ENCODE data around the gene PPIB. TPM values are rescaled to one million over a fixed set of nuclear protein-coding genes. Genes with fewer than 3 reads are reported as not detected.
A peak's percentile ranks its signal among the peaks of the same experiment; 100 is the strongest.

Gene PPIB
- total RNA-seq (2014; rRNA removed; shearing (Covaris generic)), result 814 and 1,026 TPM in 2 replicates

GRCh38 chr15:64162869-64163658 lies at the start of gene PPIB:
TSS of gene PPIB (minus strand) at chr15:64163022. CDS start at chr15:64162986, 36 bp downstream.
- DNase-seq (ENCODE audit: low read depth), result peak; percentile 97

DNA sequence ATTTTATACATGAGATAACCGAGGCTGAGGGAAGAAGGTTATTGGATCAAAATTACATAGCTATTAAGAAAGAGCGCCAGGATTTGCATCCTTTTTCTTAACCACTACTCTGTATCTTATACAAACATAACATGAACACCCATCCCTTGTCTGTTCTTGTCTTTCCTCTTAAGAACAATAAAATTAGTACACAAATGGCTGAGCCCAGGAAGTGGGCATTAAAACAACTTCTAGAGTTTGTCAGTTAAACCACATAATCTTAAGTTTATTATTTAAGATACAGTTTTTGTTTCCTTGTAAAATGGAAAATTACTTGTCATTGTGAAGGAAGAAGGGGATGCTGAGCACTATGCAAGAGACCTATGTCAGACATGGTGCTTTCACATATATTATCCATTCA lies 48.9 kb upstream of the PPIB start:
- no peak for DNase-seq (ENCODE audit: low read depth)

DNA sequence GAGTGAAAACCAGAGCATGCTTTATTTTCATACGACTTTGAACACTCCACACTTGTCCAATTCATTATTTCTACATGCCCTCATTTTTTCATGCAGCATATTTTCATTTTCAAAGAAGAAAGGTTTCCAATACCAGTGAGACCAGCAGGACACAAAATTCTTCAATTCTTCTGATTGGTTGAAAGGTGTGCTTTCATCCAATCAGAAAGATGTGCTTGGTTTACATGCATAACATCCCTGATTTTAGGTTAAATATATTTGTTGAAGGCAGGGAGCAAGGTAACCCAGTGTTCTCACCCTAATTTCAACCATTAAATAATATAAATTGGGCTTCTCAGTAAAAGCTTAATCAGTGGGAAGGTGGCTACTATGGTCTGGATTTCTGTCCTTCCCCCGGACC lies 47.5 kb upstream of the PPIB start:
- DNase-seq (ENCODE audit: low read depth), result no peak

DNA sequence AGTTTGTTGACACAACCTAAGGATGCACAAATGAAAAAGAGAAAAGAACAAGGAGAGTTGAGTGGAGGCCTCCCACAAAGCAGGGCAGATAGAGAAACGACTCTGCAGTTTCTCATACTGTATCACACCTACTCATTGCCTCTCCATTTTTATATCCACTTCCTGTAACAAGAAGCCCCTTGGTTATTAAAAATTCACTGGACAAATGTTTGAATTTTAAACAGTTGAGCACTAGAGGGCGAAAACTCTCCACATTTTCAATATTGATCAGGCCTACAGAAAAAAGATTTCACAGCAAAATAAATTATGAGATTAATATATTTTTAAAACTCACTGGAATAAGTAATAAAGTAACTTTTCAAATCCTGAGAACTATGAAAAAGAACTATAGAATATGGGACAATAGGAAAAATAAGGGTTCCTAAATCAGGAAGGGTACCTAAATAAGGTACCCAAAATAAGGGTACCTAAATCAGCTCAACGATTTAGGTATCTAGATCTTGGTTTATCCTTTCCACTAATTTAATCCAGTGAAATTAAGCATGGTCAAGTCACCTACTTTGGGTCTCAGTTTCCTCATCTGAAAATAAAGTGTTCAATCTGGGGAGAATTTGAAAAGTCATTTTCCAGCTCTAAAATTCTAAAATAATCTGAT lies 47.0 kb upstream of the PPIB start:
- DNase-seq (ENCODE audit: low read depth), result peak; percentile 42

GRCh38 chr15:64205202-64205601 lies 42.4 kb upstream of the PPIB start:
- DNase-seq (ENCODE audit: low read depth), result no peak

DNA sequence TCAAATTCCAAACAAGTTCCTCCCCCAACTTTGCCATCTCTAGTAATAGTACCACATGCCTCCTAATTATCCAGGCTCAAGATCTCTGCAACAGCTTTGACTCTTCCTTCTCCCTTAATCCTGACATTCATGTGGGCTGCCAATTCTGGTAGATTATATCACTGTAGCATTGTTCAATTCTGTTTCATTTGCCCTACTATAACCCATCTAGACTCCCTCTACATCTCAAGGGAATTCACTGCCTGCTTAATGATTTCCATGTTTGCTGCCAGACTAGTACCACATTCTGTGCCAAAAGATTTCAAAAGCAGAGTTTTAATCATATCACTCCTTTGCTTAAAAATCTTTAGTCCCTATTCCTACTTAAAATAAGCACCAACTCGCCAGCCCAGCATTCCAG lies 34.6 kb upstream of the PPIB start:
- DNase-seq (ENCODE audit: low read depth), result no peak

DNA sequence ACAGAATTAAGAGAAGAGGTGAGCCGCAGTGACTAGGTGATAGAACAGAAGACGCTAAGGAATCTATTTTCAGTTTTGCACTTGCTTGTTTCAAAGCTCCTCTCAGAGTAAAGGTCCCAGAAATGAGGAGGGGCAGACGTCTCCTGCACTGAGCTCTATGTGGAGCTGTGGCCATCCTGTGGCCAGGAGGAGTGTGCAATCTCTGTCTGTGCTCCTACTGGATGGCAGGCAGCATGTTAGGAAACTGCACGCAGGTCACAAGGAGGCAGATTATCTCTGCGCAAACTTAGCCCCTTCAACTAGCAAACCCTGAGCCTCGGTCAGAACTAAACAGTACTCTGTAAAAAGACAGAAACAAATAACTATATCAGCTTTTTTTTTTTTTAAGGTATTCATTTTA lies 31.1 kb upstream of the PPIB start:
- DNase-seq (ENCODE audit: low read depth), result no peak

DNA sequence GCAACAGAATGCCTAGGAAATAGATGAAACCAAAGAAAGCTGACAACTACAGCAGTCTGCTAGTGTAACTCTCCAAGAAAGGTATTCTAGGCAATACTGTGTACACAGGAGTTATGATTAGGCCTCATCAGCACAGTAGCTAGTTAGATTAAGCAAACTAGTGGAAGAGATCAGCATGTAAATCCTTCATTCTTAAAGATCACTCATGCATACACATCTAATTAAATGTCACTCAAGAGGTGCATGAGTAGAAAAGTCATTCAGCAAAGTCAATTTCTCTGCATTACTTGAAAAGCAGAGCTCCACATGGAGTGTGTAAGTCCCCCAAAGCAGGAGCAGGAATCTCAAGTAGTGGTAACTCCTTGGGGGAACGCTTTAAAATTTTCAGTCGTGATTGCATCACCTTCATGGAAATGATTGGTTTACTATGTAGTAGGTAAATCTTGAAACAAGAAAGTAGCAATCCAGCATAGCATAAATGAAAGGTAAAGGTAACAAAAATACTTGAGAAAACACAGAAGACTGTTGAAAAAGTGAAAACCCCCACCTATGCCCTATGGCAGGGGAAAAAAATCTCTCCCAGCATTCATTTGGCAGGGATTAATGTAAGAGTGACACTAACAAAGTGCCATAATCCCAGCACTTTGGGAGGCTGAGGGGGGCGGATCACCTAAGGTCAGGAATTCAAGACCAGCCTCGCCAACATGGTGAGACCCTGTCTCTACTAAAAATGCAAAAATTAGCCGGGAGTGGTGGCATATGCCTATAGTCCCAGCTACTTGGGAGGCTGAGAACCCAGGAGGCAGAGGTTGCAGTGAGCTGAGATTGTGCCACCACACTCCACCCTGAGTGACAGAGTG lies 29.4 kb upstream of the PPIB start:
- DNase-seq (ENCODE audit: low read depth), result no peak

DNA sequence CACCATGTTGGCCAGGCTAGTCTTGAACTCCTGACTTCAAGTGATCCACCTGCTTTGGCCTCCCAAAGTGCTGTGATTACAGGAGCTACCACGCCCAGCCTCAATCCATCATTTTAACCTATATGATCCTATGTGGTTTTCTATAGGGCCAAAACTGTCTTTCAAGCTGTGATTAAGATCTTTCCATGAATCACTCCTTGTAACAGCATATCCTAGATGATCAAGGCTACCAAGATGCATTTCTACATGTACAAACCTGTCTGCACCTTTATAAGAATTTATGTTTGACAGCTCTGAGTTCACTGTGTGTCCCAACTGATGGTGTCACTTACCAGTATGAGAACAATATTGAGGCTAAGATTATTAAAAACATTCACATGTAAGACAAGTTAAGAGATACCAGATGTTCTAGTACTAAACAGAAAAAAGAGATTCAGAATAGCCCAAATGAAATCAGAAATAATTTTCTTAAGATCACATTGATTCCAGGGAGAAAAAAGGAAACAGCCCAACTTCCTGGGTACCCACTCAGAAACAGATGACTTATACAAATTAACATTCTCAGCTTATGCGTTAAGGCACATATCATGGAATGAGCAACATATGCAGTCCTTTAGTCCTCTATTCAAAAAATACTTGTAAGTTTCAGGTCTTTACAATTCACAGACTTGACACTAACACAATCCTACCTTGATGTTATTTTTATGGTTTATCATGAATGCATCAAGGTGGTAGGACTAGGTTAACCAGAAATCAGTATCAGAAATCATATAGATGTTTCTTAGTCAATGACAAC lies 24.8 kb upstream of the PPIB start:
- no peak for DNase-seq (ENCODE audit: low read depth)

- no peak for DNase-seq (ENCODE audit: low read depth)
These were observed 22.5 kb upstream of the PPIB start for GRCh38 chr15:64185146-64185911.

DNA sequence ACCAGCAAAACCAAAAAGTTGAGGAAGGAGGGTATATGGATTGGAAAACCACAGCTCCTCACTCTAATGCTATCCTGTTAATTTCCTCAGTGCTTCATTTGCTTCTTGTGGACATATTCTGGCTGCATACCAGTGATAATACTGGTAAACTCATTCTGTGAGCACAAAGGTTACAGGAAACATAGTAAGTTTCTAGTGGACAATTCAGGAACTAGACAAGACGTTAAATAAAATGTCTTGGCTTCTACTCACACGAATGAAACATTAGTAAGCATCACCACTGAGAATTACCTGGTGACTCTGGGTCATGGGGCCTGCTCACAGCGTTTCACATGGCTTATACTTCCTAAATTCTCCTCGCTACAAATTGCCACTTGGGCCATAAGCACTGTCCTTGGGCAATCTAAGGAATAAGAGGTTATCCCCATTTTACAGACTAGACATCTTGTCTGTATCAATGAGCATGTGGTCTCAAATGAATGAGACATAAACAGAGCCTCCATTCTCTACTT lies 20.1 kb upstream of the PPIB start:
- no peak for DNase-seq (ENCODE audit: low read depth)

DNA sequence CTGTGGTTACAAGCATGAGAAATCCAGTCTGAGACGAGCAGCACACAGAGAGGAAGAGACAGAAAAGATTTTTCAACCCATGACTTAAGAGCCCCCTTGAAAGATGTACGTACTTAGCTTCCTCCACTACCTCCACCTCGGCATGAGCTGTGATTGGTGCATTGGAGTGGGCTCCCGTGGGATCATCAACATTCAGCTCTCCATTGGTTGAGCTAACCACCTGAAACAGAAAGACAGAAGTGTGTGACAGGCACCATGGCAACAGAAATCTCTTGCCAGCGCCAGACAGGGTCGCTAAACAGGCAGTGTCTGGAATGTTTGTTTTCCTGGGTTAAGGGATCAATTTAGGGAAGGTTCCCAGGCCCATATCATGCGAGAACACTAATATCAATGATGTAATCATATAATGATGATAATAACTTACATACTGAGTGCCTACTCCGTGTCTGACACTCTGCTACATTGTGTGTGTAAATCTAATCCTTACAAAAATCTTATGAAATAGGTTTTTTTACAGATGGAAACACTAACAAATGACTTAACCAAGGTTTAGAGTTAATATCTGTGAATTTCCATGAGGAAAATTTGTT lies 17.5 kb upstream of the PPIB start:
- no peak for DNase-seq (ENCODE audit: low read depth)

DNA sequence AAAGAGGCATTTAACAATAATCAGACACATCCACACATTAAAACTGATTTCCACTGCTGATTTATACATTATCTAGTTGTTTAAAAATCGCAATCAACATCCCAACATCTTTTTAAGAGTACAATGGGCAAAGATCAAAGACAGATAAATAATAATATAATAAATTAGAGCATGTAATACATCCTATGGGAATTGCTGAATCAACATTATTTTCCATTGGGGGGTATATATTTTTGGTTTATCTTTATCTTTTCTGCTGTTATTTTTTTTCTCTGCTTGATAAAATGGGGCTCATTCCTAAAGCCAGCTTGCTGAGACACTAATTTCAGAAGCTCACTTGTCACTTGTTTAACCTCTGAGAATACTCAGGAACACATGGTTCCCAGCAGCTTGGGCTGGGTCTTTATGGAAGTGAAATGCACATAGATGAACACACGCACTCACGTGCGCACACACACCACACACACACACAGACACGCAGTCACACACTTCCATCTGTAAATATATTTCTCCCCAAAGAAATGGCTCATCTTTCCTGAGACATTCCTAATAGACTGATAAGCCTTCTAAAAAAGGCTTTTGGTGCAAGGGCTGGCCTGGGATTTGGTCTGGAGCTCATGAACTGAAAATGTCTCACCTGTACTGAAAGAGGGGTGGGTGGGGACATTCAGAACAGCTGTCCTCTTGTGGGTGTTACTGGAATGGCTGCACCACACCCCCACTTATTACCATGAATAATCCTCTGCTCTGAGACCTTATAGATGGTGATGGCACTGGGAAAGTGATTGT lies 3.5 kb upstream of the PPIB start:
- no peak for DNase-seq (ENCODE audit: low read depth)

DNA sequence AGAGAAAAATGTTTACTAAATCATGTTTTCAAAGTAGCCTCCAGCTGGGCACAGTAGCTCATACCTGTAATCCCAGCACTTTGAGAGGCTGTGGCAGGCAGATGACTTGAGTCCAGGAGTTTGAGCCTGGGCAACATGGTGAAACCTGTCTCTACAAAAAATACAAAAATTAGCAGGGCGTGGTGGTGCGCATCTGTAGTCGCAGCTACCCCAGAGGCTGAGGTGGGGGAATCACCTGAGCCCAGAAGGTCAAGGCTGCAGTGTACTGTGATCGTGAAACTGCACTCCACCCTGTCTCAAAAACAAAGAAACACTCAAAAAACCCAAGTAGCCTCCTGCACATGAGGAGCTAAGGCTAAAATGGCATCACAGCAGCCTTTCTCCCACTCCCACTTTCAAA lies 1.6 kb upstream of the PPIB start:
- DNase-seq (ENCODE audit: low read depth), result no peak

DNA sequence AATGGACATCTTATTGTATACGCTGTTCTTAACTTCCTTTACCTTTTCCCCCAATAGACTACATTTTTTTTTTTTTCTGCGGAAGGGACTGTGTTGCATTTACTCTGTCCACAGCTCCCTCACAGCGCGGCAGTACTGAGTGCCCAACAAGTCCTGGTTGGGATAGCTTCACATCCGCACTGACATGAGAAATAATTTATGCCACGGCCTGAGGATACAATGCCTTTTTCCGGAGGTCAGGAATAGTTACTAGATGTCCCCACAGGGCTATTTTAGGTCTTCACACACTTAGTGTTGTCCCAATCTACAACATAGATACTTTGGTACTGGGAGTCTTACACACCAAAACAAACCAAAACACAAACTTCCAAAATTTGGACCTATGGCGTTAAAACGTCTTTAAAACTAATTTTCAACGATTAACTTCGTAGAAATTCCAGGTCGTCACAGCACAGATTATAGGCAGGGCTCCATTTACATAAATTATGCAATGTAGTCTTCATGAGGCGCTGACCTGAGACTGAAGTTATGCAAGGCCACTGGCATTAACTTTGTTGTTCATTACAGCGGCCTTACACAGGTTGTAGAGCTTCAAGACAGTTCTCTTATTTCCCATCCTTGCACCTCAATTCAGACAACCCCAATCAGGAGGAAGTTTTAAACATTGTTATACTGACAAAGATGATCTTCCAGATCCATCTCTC lies 989 bp upstream of the PPIB start:
- DNase-seq (ENCODE audit: low read depth), result no peak

DNA sequence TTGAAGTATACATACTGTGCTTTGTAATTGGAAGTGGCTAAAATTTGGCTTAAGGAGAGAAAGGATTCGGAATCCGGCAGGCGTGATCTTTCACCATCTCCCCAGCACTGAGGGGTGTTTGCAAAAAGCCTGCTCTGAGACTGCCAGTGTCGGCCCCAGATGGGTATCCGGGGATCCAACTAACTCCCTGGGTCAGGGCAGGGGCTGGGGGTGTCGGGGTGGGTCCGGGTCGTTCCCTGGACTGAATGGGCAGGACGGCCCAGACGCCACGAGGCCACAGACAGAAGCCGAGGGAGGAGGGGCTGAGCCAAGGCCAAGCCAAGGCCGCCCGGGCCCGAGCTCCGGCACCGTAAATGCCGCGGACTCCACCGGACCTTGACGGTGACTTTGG lies 349 bp downstream of the PPIB start:
- no peak for DNase-seq (ENCODE audit: low read depth)

GRCh38 chr15:64161688-64162477 lies 939 bp downstream of the PPIB start:
- DNase-seq (ENCODE audit: low read depth), result no peak
